OCI-LY3 (cell line): ENCODE measurements around the gene DERA.
A peak's percentile ranks its signal among the peaks of the same experiment; 100 is the strongest.

Experiments used
- H2AFZ ChIP-seq: fragments of 200-600, 300-600 bp; shearing (Covaris generic); 2 replicates; pipeline ENCODE4 v1.6.0; 2014; ENCODE audit warnings: antibody characterized with exemption, low read depth, low read length
- H3K27ac ChIP-seq: fragments of 200-600, 300-600 bp; sonication (generic); 2 replicates; pipeline ENCODE4 v1.5.1; 2014; ENCODE audit warnings: mild to moderate bottlenecking, low read length, moderate library complexity, mixed read lengths
- H3K27me3 ChIP-seq: fragments of 200-600, 300-600 bp; sonication (generic); 2 replicates; pipeline ENCODE4 v1.6.1; 2014; ENCODE audit warnings: low read depth, low read length, mixed read lengths
- H3K36me3 ChIP-seq: fragments of 200-600, 300-600 bp; sonication (generic); replicated peaks from 2 replicates; pipeline ENCODE3; 2014; ENCODE audit warnings: low read depth, low read length, mixed read lengths
- H3K4me1 ChIP-seq: fragments of 300-600, 200-600 bp; sonication (generic); 2 replicates; pipeline ENCODE4 v1.6.1; 2014; ENCODE audit warnings: low read length, mixed read lengths
- H3K4me2 ChIP-seq: fragments of 200-600, 300-600 bp; sonication (generic); 2 replicates; pipeline ENCODE4 v1.6.1; 2014; ENCODE audit warnings: low read length, mixed read lengths
- H3K4me3 ChIP-seq: fragments of 300-600, 200-600 bp; sonication (generic); 2 replicates; pipeline ENCODE4 v1.5.1; 2014; ENCODE audit warnings: antibody characterized with exemption, mild to moderate bottlenecking, low read length, moderate library complexity
- H3K79me2 ChIP-seq: fragments of 300-600, 200-600 bp; shearing (Covaris generic); 2 replicates; pipeline ENCODE4 v1.6.1; 2014; ENCODE audit warnings: mild to moderate bottlenecking, low read length, mixed read lengths
- H3K9ac ChIP-seq: fragments of 300-600, 200-600 bp; shearing (Covaris generic); 2 replicates; pipeline ENCODE4 v1.6.0; 2014; ENCODE audit warnings: mild to moderate bottlenecking, low read length, moderate library complexity
- H3K9me3 ChIP-seq: fragments of 200-600, 300-600 bp; shearing (Covaris generic); 2 replicates; pipeline ENCODE4 v1.6.1; 2014; ENCODE audit warnings: low read length, mixed read lengths; ENCODE audit not compliant: insufficient read depth
- H4K20me1 ChIP-seq: fragments of 200-600, 300-600 bp; sonication (generic); 2 replicates; pipeline ENCODE4 v1.6.1; 2016; ENCODE audit warnings: low read length, mixed read lengths; ENCODE audit not compliant: insufficient read depth
- CTCF ChIP-seq: fragments of 200-600, 300-600 bp; sonication (generic); IDR thresholded peaks from 2 replicates; pipeline ENCODE4 v1.5.1; 2014; ENCODE audit warnings: antibody characterized with exemption, low read length, low read depth
- EZH2phosphoT487 ChIP-seq: fragments of 200-600 bp; shearing (Covaris generic); IDR thresholded peaks from 2 replicates; pipeline ENCODE4 v1.6.1; 2018; ENCODE audit warnings: antibody characterized with exemption, mixed run types, low read depth

Gene DERA

GRCh38 chr12:15924956-15925355 lies 13.8 kb downstream of the DERA start:
- H3K79me2 ChIP-seq = no peaks in the 10 kb centered on the region
- H3K9me3 ChIP-seq = no peaks in the 10 kb centered on the region
- H3K4me2 ChIP-seq = no peak overlapping the region
- no peaks in the 10 kb centered on the region for H3K36me3 ChIP-seq
- TF ChIP-seq EZH2phosphoT487 = no peak
- TF ChIP-seq CTCF = no peak
- H3K27me3 ChIP-seq = no peaks in the 10 kb centered on the region
- no peaks in the 10 kb centered on the region for H4K20me1 ChIP-seq
- no peak overlapping the region for H3K4me3 ChIP-seq
- no peak overlapping the region for H3K9ac ChIP-seq
- no peak overlapping the region for H3K27ac ChIP-seq
- H3K4me1 ChIP-seq = peaks cover 10% of the 10 kb centered on the region
- H2AFZ ChIP-seq = no peak overlapping the region

GRCh38 chr12:15928346-15928745 lies 17.2 kb downstream of the DERA start:
- Histone ChIP-seq H3K4me2 (no peak overlapping the region), H3K9ac (no peak overlapping the region), H3K36me3 (no peaks in the 10 kb centered on the region), H2AFZ (no peak overlapping the region), H4K20me1 (no peaks in the 10 kb centered on the region), H3K27ac (no peak overlapping the region), H3K79me2 (no peaks in the 10 kb centered on the region; the same call in 1 of the 2 replicates), H3K4me1 (peaks cover 22% of the 10 kb centered on the region), H3K27me3 (no peaks in the 10 kb centered on the region), H3K4me3 (no peak overlapping the region), H3K9me3 (no peaks in the 10 kb centered on the region)
- TF ChIP-seq CTCF (no peak), EZH2phosphoT487 (no peak)

- Histone ChIP-seq H3K4me1 (peaks cover 22% of the 10 kb centered on the region), H3K4me2 (peak overlapping the region; percentile 42), H4K20me1 (no peaks in the 10 kb centered on the region), H3K4me3 (no peak overlapping the region), H3K36me3 (no peaks in the 10 kb centered on the region), H3K27me3 (no peaks in the 10 kb centered on the region), H3K9me3 (no peaks in the 10 kb centered on the region), H2AFZ (no peak overlapping the region), H3K79me2 (no peaks in the 10 kb centered on the region; the same call in 1 of the 2 replicates), H3K27ac (no peak overlapping the region), H3K9ac (no peak overlapping the region)
- no peak for TF ChIP-seq EZH2phosphoT487
- no peak for TF ChIP-seq CTCF
These were observed 17.9 kb downstream of the DERA start for GRCh38 chr12:15928870-15929571.

- TF ChIP-seq EZH2phosphoT487 (no peak), CTCF (peak; percentile 34)
- no peak overlapping the region for H3K4me3 ChIP-seq
- H4K20me1 ChIP-seq = no peaks in the 10 kb centered on the region
- H3K27ac ChIP-seq = no peak overlapping the region
- H3K4me1 ChIP-seq = peaks cover 22% of the 10 kb centered on the region
- H3K36me3 ChIP-seq = no peaks in the 10 kb centered on the region
- no peak overlapping the region for H3K9ac ChIP-seq
- peak overlapping the region; percentile 13; the same call in 1 of the 2 replicates for H3K4me2 ChIP-seq
- H2AFZ ChIP-seq = no peak overlapping the region
- H3K79me2 ChIP-seq = no peaks in the 10 kb centered on the region; the same call in 1 of the 2 replicates
- no peaks in the 10 kb centered on the region for H3K9me3 ChIP-seq
- H3K27me3 ChIP-seq = no peaks in the 10 kb centered on the region
These were observed 20.5 kb downstream of the DERA start for GRCh38 chr12:15931590-15932053.
